Testis (tissue), 3 donors: ENCODE measurements around the gene ATG9A. TPM values are rescaled to one million over a fixed set of nuclear protein-coding genes. Genes with fewer than 3 reads are reported as not detected.

ENCODE experiments used
- DNase-seq: peaks from one replicate; pipeline ENCODE4 v3.0.0-alpha.2; 2019
- H3K27ac ChIP-seq, 2 donors: fragments of 200-600 bp; sonication (generic); one replicate each; pipeline ENCODE4 v1.5.1; 2019
- H3K27me3 ChIP-seq: fragments of 200-600 bp; sonication (generic); one replicate; pipeline ENCODE4 v1.5.1; 2019
- H3K36me3 ChIP-seq: fragments of 200-600 bp; sonication (generic); one replicate; pipeline ENCODE4 v1.5.1; 2017; ENCODE audit warnings: low read depth; ENCODE audit errors: missing control alignments
- H3K4me1 ChIP-seq: fragments of 200-600 bp; sonication (generic); one replicate; pipeline ENCODE4 v1.5.1; 2019
- H3K4me3 ChIP-seq, 2 donors: fragments of 200-600 bp; sonication (generic); one replicate each; pipeline ENCODE4 v1.5.1; 2017 to 2019
- H3K9me3 ChIP-seq: fragments of 200-600 bp; sonication (generic); one replicate; pipeline ENCODE4 v1.5.1; 2017
- POLR2A ChIP-seq: fragments of 450-650 bp; IDR thresholded peaks from one replicate; pipeline ENCODE4 v1.6.1; 2017; ENCODE audit warnings: antibody characterized with exemption, mild to moderate bottlenecking, moderate library complexity
- WGBS, 2 donors: methylation state at CpG; one replicate each; pipeline ENCODE4 v1.1.5; 2018; 5-methylcytosine and 5-hydroxymethylcytosine counted together
- intact Hi-C: fragments of 100-400 bp; cut with DNase I; formaldehyde crosslinking; loops from one replicate; pipeline ENCODE4 v1.15.1; 2023; ENCODE audit warnings: low total_unique reads
- polyA plus RNA-seq: library from polyadenylated mRNA; stranded (reverse); fragments of 350-450 nt; fragmentation: Illumina TruSeq; extraction: RNeasy Lipid Tissue Mini Kit (QIAGEN cat#74804); gene quantifications from one replicate; pipeline ENCODE4 v1.2.3, GENCODE V29; 2014; ENCODE audit warnings: low read depth, low replicate concordance; ENCODE audit not compliant: insufficient read depth
- total RNA-seq, 2 donors: library from RNA; depleted of rRNA; stranded (reverse); fragments of >200 nt; gene quantifications; one replicate each; pipeline ENCODE4 v1.2.3, GENCODE V29; 2016
- TF ChIP-seq, protein P1 (sequence below), 3 experiments: fragments of 450-650 bp in 2 of 3; fragments of 200-600 bp in 1 of 3; sonication (generic) in 1 of 3; IDR thresholded peaks; one replicate each; pipeline ENCODE4 v1.5.1; 2016 to 2019; ENCODE audit warnings: antibody characterized with exemption in 3 of 3, mild to moderate bottlenecking in 2 of 3, moderate library complexity in 1 of 3

The ATG9A gene
- total and polyA plus RNA-seq, 3 donors from 2014 or later: 115 to 207 (median 125) TPM

DNA sequence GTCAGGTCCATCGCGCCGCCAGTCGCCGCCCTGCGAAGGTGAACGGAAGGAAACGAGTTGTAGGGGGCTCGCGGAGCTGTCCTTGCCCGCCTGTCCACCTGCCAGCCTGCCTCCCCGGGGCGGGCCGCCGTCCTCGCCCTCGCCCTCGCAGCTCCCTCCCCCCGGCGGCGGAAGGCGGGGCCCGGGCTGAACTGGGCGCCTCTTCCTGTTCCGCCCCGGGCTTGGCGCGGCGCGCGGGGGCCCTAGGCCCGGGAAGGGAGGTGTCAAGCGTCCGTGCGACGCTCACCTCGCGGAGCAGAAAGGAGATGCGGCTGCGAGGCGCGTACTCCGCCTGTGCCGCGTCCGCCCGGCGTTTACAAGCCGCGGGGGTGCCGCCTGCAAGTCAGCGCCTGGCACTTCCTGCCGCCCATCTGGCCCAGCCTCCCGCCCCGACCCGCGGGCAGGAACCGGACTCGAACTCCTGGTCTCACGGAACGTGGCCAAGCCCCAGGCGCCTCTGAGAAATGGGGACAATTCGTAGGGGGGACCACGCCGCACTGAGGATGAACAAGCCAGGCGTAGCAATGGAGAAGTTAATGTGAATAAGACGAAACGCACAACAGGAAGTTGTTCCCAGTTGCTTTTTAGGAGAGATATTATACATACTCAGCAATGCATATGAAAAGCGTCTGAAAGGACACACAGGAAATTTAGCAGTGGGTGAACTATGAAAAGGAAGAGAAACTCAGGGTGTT, 52.5 kb downstream of the ATG9A start, which contains the start of gene CNPPD1:
Gene CNPPD1 (minus strand): TSS at position 108 of the 734 bp plus-strand sequence. CDS start 97 bp downstream, at position 11.
- H3K4me3 ChIP-seq: peak within 1 kb of the TSS; percentile 91 to 98
- TF ChIP-seq, protein P1, sequence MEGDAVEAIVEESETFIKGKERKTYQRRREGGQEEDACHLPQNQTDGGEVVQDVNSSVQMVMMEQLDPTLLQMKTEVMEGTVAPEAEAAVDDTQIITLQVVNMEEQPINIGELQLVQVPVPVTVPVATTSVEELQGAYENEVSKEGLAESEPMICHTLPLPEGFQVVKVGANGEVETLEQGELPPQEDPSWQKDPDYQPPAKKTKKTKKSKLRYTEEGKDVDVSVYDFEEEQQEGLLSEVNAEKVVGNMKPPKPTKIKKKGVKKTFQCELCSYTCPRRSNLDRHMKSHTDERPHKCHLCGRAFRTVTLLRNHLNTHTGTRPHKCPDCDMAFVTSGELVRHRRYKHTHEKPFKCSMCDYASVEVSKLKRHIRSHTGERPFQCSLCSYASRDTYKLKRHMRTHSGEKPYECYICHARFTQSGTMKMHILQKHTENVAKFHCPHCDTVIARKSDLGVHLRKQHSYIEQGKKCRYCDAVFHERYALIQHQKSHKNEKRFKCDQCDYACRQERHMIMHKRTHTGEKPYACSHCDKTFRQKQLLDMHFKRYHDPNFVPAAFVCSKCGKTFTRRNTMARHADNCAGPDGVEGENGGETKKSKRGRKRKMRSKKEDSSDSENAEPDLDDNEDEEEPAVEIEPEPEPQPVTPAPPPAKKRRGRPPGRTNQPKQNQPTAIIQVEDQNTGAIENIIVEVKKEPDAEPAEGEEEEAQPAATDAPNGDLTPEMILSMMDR (IDR thresholded peaks at IDR 0.05): peak in 1 of 3 experiments; percentile 27
- peak; percentile 70 for TF ChIP-seq POLR2A
- peaks cover 16% of the 10 kb centered on the region for H3K4me1 ChIP-seq
- intact Hi-C loops: no loop called here
- H3K27me3 ChIP-seq: no peaks in the 10 kb centered on the region
- DNase-seq: peak; percentile 88
- 0 to 1% methylated on average over 17 to 56 of the region's 69 CpGs for WGBS, 2 donors
- no peaks in the 10 kb centered on the region for H3K36me3 ChIP-seq
- no peaks in the 10 kb centered on the region for H3K9me3 ChIP-seq
- peak within 1 kb of the TSS; percentile 95 to 99 for H3K27ac ChIP-seq

DNA sequence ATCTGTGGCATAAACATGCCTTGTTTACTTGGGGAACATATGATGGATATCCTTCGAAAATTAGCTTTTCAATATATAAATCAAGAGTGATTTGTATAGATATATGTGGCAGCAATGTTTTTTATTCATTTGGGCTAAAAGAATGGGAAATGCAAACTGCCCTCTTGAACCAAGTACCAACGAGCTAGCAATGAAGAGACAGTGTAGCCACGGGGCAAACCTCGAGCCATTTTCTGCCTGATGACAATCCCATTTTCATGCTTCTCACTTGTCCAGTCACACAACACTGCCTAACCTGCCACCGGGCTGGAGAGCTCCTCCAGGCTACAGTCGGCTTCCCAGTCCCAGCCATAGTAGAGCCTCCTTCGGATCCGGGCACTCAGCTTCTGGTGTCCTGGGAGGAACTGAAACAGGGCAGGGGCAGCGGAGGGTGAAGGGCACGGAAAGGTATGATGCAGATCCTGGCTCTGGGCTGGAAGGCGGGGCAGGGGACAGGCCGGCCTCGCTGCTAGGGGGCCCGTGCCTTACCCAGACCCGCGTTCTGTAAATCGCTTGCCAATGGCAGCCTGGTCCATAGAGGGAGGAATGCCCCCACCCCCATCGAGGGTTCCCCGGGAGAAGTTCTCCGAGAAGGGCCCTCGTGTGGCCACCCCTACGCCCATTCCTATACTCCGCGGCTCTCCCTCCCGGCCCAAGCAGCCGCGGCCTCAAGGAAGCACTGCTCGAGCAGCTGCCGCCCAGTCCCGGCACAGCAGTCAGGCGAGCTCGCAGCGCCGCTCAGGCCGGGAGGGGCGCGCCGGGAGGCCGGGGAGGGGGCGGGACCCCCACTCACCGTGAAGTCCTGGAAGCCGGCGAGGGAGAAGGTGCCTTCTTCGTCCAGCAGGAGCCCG, 53.3 kb downstream of the ATG9A start:
- H3K36me3 ChIP-seq: no peaks in the 10 kb centered on the region
- intact Hi-C loops: no loop called here
- 2 to 8% methylated on average over 11 to 43 of the region's 45 CpGs for WGBS, 2 donors

DNA sequence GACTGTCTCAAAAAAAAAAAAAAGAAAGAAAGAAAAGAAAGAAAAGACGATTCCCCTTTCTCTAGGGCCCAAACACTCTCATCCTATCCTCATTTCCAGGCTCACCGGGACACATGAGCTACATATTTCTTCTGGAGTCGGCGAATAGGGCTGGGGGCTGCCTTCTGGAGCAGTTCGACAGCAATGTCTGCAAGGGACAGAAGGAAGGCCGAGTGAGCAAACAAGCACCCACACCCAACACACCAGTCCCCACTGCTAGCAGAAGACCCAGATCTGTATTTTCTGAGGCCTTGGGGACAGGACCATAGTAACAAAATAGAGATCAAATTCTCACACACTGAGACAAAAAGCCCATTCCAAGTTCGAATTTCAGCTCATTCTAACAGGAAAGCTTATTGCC, 54.0 kb downstream of the ATG9A start:
- H3K4me1 ChIP-seq: peaks cover 16% of the 10 kb centered on the region
- DNase-seq: peak; percentile 7

More for the DNA sequence above, 53.3 kb downstream of the ATG9A start:
- Histone ChIP-seq H3K27me3 (no peaks in the 10 kb centered on the region), H3K4me1 (peaks cover 16% of the 10 kb centered on the region), H3K9me3 (no peaks in the 10 kb centered on the region), H3K27ac (peak overlapping the region; percentile 95 to 99), H3K4me3 (peak overlapping the region; percentile 91 to 98)
- TF ChIP-seq, protein P1 (IDR thresholded peaks at IDR 0.05): no peak
- no peak for TF ChIP-seq POLR2A
- DNase-seq: peak; percentile 59

DNA sequence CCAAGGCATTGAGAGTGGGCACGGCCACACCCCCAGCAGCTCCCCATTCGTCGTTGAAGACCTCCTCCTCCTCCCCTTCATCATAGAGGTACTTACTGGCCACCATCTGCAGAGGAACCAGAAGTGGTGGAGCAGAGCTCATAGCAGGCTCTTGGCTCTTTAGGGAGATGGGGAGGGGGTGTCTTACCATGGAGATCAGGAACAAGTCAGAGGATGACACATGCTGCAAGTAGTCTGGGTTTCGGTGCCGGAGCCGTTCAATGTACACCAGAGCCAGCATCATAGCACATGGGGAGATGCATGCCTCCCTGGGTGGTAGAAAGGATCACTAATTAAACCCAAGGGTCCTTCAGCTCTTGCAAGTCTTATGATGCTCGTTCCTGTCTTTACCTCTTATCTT, 54.6 kb downstream of the ATG9A start:
- no peak for DNase-seq
- TF ChIP-seq POLR2A: no peak
- TF ChIP-seq, protein P1 (IDR thresholded peaks at IDR 0.05): no peak
- no peaks in the 10 kb centered on the region for H3K36me3 ChIP-seq
- peaks cover 16% of the 10 kb centered on the region for H3K4me1 ChIP-seq
- 82% methylated on average over 7 of the region's 7 CpGs for WGBS, 2 donors
- H3K9me3 ChIP-seq: no peaks in the 10 kb centered on the region
- intact Hi-C loops: no loop called here
- no peaks in the 10 kb centered on the region for H3K27me3 ChIP-seq
- H3K27ac ChIP-seq: no peak overlapping the region
- H3K4me3 ChIP-seq: no peak overlapping the region

More for the DNA sequence above, 54.0 kb downstream of the ATG9A start:
- Histone ChIP-seq H3K27me3 (no peaks in the 10 kb centered on the region), H3K9me3 (no peaks in the 10 kb centered on the region), H3K27ac (peak overlapping the region; percentile 95 to 99), H3K4me3 (no peak overlapping the region), H3K36me3 (no peaks in the 10 kb centered on the region)
- no peak for TF ChIP-seq POLR2A
- TF ChIP-seq, protein P1 (IDR thresholded peaks at IDR 0.05): no peak
- intact Hi-C loops: no loop called here
- 81 to 83% methylated on average over 7 of the region's 7 CpGs for WGBS, 2 donors
